HL-60 (cell line): ENCODE results near the gene SCGN.

Source experiments
- GABPA ChIP-seq: IDR thresholded peaks from 2 replicates; pipeline ENCODE4 v1.6.1; 2012; ENCODE audit warnings: low read depth
- POLR2AphosphoS5 ChIP-seq: IDR thresholded peaks from 2 replicates; pipeline ENCODE4 v1.6.1; 2012; ENCODE audit warnings: low read depth
- TF ChIP-seq, protein P1 (sequence below): IDR thresholded peaks from one replicate; pipeline ENCODE4 v1.5.1; 2011; ENCODE audit warnings: low read length, control low read depth, inconsistent platforms; ENCODE audit not compliant: insufficient read depth
- TF ChIP-seq, protein P2 (sequence below): IDR thresholded peaks from 2 replicates; pipeline ENCODE4 v1.6.1; 2012; ENCODE audit warnings: low read depth; ENCODE audit not compliant: insufficient replicate concordance

DNA sequence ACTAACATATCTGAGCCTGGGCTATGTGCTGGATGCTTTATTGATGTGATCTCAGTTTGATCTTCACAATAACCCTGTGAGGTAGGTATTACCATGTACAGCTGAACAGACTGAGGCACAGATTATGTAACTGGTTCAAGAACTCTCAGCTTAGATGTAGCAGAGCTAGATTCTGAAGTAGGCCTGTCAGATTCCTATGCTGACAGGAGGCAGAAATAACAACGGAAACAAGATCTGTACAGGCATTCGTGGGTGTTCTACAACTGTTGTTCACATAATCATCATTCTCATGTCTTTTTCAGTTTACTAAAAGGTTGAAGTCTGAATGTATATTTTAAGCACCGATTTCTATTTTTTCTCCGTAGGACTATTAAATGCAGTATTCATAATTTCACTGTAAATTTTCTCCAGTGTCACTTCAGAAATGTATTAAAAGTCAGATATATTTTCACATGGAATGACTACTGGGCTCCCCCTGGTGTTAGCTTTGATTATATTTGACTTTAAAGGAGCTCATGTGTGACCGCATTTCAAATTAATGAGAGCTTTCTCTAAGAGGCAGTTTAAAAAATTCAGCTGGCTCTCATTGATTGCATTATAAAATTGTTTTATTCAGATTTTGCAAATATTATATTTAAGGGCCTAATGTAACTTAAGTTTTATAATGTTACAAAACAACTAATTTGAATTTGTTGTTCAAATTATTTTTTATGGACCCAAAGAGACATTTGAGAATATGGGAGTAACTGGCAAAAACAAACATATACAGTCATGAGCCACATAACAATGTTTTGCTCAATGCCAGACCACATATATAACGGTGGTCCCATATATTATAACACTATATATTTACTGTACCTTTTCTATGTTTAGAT, 66.1 kb downstream of the SCGN start:
- TF ChIP-seq, protein P1, sequence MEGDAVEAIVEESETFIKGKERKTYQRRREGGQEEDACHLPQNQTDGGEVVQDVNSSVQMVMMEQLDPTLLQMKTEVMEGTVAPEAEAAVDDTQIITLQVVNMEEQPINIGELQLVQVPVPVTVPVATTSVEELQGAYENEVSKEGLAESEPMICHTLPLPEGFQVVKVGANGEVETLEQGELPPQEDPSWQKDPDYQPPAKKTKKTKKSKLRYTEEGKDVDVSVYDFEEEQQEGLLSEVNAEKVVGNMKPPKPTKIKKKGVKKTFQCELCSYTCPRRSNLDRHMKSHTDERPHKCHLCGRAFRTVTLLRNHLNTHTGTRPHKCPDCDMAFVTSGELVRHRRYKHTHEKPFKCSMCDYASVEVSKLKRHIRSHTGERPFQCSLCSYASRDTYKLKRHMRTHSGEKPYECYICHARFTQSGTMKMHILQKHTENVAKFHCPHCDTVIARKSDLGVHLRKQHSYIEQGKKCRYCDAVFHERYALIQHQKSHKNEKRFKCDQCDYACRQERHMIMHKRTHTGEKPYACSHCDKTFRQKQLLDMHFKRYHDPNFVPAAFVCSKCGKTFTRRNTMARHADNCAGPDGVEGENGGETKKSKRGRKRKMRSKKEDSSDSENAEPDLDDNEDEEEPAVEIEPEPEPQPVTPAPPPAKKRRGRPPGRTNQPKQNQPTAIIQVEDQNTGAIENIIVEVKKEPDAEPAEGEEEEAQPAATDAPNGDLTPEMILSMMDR = peak; percentile 13
- TF ChIP-seq GABPA = no peak
- TF ChIP-seq POLR2AphosphoS5 = no peak
- TF ChIP-seq, protein P2, sequence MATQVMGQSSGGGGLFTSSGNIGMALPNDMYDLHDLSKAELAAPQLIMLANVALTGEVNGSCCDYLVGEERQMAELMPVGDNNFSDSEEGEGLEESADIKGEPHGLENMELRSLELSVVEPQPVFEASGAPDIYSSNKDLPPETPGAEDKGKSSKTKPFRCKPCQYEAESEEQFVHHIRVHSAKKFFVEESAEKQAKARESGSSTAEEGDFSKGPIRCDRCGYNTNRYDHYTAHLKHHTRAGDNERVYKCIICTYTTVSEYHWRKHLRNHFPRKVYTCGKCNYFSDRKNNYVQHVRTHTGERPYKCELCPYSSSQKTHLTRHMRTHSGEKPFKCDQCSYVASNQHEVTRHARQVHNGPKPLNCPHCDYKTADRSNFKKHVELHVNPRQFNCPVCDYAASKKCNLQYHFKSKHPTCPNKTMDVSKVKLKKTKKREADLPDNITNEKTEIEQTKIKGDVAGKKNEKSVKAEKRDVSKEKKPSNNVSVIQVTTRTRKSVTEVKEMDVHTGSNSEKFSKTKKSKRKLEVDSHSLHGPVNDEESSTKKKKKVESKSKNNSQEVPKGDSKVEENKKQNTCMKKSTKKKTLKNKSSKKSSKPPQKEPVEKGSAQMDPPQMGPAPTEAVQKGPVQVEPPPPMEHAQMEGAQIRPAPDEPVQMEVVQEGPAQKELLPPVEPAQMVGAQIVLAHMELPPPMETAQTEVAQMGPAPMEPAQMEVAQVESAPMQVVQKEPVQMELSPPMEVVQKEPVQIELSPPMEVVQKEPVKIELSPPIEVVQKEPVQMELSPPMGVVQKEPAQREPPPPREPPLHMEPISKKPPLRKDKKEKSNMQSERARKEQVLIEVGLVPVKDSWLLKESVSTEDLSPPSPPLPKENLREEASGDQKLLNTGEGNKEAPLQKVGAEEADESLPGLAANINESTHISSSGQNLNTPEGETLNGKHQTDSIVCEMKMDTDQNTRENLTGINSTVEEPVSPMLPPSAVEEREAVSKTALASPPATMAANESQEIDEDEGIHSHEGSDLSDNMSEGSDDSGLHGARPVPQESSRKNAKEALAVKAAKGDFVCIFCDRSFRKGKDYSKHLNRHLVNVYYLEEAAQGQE = no peak
